Tibial artery (tissue), 4 donors: Measurements from ENCODE around the gene TRAIP.
A peak's percentile ranks its signal among the peaks of the same experiment; 100 is the strongest.
"Not testable (repeated sequence)": the region's sequence is repeated elsewhere in the genome, so short reads cannot be mapped to it uniquely, and the experiment has no call there.

Experiments used
- DNase-seq, 2 donors: peaks; one replicate each; pipeline ENCODE4 v3.0.0-alpha.2; 2019
- H3K27ac ChIP-seq, 2 donors: fragments of 200-600 bp; sonication (generic) in 1 of 2; 1 replicate in 1 of 2; 2 replicates in 1 of 2; pipeline ENCODE4 v1.5.1; 2018 to 2019; ENCODE audit warnings: mild to moderate bottlenecking in 1 of 2
- H3K27me3 ChIP-seq, 2 donors: fragments of 200-600 bp; sonication (generic) in 1 of 2; one replicate each; pipeline versions ENCODE4 v1.5.1 to v1.6.0; 2016 to 2019
- H3K36me3 ChIP-seq, 3 donors: fragments of 200-600 bp; sonication (generic) in 2 of 3; one replicate each; pipeline ENCODE4 v1.5.1; 2016 to 2019; ENCODE audit warnings: mild to moderate bottlenecking in 2 of 3
- H3K4me1 ChIP-seq, 4 donors: fragments of 200-600 bp; sonication (generic) in 2 of 4; 1 replicate in 3 of 4; 2 replicates in 1 of 4; pipeline ENCODE4 v1.5.1; 2016 to 2019
- H3K4me3 ChIP-seq, 2 donors: fragments of 200-600 bp; sonication (generic) in 1 of 2; 1 replicate in 1 of 2; 2 replicates in 1 of 2; pipeline ENCODE4 v1.5.1; 2018 to 2019; ENCODE audit warnings: mild to moderate bottlenecking in 2 of 2
- H3K9me3 ChIP-seq, 3 donors: fragments of 200-600 bp; sonication (generic) in 1 of 3; one replicate each; pipeline ENCODE4 v1.5.1; 2016 to 2019
- CTCF ChIP-seq, 2 experiments: fragments of 200-600 bp in 1 of 2; fragments of 450-650 bp in 1 of 2; IDR thresholded peaks; one replicate each; pipeline ENCODE4 v1.5.1; 2017 to 2019; ENCODE audit warnings: antibody characterized with exemption in 2 of 2, mild to moderate bottlenecking in 1 of 2, moderate library complexity in 1 of 2
- intact Hi-C: fragments of 100-400 bp; cut with DNase I; formaldehyde crosslinking; loops from one replicate; pipeline ENCODE4 v1.15.0; 2023; ENCODE audit warnings: low total_unique reads

TRAIP gene, protein sequence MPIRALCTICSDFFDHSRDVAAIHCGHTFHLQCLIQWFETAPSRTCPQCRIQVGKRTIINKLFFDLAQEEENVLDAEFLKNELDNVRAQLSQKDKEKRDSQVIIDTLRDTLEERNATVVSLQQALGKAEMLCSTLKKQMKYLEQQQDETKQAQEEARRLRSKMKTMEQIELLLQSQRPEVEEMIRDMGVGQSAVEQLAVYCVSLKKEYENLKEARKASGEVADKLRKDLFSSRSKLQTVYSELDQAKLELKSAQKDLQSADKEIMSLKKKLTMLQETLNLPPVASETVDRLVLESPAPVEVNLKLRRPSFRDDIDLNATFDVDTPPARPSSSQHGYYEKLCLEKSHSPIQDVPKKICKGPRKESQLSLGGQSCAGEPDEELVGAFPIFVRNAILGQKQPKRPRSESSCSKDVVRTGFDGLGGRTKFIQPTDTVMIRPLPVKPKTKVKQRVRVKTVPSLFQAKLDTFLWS

DNA sequence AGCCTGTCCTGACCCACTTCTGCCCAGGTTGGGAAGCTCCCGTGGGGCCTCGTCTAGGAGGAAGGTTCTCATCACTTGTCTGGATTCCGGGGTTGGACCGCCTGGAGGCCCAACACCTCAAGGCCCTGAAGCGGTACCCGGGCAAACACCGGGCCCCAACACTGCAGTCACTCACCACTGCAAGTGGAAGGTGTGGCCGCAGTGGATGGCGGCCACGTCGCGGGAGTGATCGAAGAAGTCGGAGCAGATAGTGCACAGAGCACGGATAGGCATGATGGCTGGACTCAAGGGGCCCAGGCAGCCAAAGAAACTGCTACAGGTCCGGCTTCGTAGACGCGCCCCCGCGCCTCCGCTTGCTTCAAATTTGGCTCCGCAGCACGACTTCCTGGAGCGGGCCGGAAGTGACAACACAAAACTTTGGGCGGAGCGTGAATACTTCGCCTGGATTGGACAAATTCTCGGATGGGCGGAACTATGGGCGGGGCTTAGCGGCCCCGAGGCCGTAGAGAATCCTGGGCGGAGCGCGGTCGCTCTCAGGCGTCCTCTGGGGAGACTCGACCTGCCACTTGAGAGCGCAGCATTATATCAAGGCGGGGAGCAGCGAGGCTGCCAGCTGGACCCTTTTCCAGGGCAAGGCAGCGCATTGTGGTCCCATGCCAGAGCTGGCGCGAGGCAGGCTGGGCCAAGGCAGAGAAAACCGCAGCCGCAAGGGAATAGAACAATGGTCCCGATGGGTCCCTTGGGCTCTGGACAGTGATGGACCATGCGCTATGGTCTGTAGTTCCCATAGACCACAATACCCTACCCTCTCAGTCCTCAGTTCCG lies at the start of gene TRAIP:
TSS of gene TRAIP (minus strand) at position 384 of the 825 bp plus-strand sequence. CDS start at position 273, 111 bp downstream.
- H3K4me3 ChIP-seq = peak within 1 kb of the TSS; percentile 54 to 63
- TF ChIP-seq CTCF (IDR thresholded peaks at IDR 0.05) = no peak
- H3K27ac ChIP-seq = peak within 1 kb of the TSS; percentile 76 to 86
- DNase-seq = peak; percentile 92 to 96
- intact Hi-C loops = no loop called here
- H3K36me3 ChIP-seq = no peaks in the 10 kb centered on the region
- peaks cover 0 to 14% (median 11%) of the 10 kb centered on the region in 4 donors for H3K4me1 ChIP-seq
- H3K9me3 ChIP-seq = no peaks in the 10 kb centered on the region
- no peaks in the 10 kb centered on the region for H3K27me3 ChIP-seq

DNA sequence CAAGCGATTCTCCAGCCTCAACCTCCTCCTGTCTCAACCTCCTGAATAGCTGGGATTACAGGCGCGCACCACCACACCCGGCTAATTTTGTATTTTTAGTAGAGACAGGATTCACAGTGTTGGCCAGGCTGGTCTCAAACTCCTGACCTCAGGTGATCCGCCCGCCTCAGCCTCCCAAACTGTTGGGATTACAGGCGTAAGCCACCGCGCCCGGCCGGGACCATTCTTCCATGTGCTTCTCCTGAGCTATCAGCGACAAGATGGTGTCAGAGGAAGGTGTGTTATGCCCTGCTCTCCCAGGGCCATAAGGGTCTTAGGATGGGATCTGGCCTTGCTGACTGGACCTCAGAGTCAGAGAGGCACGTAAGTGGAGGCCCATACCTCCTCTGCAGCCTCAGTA lies 48.1 kb upstream of the TRAIP start:
- H3K4me3 ChIP-seq, H3K9me3 ChIP-seq, DNase-seq, H3K27ac ChIP-seq, H3K27me3 ChIP-seq: not testable (repeated sequence)
- peaks cover under 1 to 11% (median 8%) of the 10 kb centered on the region in 3 donors for H3K36me3 ChIP-seq
- intact Hi-C loops = loop anchor here (10.0 kb wide), 1 partner anchor 60 kb away; no protein-coding TSS in a partner anchor
- peaks cover 0 to 55% (median 23%) of the 10 kb centered on the region in 4 donors for H3K4me1 ChIP-seq

DNA sequence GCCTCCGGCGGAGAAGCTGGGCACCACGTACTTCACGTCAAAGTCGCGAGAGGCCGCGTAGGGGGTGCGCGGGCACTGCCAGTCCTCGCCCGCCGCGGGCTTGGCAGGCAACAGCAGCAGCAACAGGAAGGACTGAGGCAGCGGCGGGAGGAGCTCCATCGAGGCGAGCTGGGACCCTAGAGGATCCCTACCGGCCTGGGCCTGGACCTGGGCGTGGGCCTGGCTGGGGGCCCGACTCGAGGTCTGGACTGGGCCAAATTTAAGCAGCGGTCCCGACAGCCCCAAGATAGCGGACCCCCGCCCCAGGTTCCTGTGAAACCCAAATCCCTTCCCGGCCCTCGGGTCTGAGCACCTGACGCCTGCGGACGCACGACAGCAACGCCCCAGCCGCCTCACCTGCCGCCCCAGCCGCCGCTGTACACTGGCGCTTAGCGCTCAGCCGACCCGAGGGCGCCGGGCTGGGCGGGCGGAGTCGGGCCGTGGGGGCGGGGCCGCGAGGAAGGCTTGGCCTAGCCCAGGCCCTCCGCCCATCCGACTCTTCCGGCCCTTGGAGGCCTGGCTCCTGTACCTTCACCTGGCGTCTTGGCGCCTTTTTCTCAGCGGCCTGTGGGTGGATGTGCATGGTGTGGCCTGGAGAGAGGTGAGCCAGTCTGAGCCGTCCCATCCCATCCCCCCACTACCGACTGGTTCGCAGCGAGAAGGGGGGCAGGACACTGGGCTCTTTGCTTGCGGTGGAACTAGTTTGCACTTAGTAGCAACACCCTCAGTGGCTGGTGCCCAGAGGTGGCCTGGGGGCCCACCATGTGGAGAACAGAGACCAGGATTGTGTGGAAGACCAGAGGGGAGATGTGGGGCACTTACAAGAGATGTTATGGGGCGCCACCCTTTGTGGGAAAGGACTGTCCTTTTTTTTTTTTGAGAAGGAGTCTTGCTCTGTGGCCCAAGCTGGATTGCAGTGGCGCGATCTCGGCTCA lies 47.4 kb upstream of the TRAIP start, which contains the start of gene MST1R:
TSS of gene MST1R (minus strand) at position 423 of the 974 bp plus-strand sequence. CDS start at position 159, 264 bp downstream.
- H3K36me3 ChIP-seq = peaks cover 0 to 4% (median 1%) of the 10 kb centered on the region in 3 donors
- H3K4me3 ChIP-seq = peak within 1 kb of the TSS; percentile 42 to 46
- peaks cover 0 to 55% (median 23%) of the 10 kb centered on the region in 4 donors for H3K4me1 ChIP-seq
- H3K27ac ChIP-seq = peak within 1 kb of the TSS in 1 of 2 donors; percentile 2
- H3K27me3 ChIP-seq = no peaks in the 10 kb centered on the region
- peak; percentile 51 to 77 for DNase-seq
- TF ChIP-seq CTCF (IDR thresholded peaks at IDR 0.05) = no peak
- intact Hi-C loops = loop anchor here (10.0 kb wide), 1 partner anchor 59 kb away; no protein-coding TSS in a partner anchor
- no peaks in the 10 kb centered on the region for H3K9me3 ChIP-seq

DNA sequence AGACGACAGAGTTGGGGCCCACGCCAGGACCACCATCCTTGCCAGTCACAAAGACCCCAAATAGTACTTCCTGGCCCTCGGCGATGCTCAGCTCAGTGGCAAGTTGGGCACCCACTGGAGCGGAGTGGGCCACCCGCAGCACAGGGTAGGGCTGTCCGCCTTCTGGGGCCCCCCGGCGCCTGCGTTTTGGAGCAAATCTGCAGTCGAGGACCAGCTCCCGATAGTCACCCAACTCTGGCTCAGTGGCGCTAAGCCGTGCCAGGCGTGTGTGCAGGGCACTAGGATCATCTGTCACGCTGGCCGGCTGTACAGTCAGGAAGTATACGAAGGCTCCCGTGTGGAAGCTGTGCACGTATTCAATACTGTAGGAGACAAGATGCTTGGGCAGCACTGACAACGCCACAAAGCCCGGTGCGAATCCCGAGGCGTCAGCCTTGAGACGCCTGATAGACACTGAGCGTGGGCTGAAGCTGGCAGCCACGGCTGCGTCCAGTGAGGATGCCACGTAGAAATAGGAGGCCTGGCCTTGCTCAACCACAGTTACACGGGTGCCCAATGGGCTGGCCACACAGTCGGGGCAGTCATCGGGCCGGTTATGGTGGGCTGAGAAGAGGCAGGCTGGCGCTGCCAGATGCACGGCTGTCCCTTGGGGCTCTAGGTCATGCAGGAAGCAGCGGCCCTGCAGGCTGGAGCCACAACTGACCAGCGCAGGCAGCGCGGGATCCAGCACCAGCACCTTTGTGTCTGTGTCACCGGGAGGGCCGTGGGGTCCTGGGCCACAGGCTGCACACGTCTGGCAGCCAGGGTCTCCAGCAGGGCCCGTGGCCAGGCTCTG lies 46.4 kb upstream of the TRAIP start:
- no peak for TF ChIP-seq CTCF (IDR thresholded peaks at IDR 0.05)
- no peaks in the 10 kb centered on the region for H3K9me3 ChIP-seq
- H3K4me3 ChIP-seq = no peak overlapping the region
- DNase-seq = no peak
- H3K4me1 ChIP-seq = peaks cover 0 to 55% (median 23%) of the 10 kb centered on the region in 4 donors
- H3K27ac ChIP-seq = no peak overlapping the region
- H3K27me3 ChIP-seq = no peaks in the 10 kb centered on the region
- peaks cover 0 to 7% (median 0%) of the 10 kb centered on the region in 3 donors for H3K36me3 ChIP-seq
- intact Hi-C loops = loop anchor here (10.0 kb wide), 1 partner anchor 58 kb away; no protein-coding TSS in a partner anchor
